ENCODE results near the gene GALNT17. TPM values are rescaled to one million over a fixed set of nuclear protein-coding genes. Genes with fewer than 3 reads are reported as not detected.

Gene GALNT17
- total RNA-seq, 2 donors from 2014 or later = 46.7 to 58.1 TPM

- no peak for TF ChIP-seq POLR2AphosphoS5 (IDR thresholded peaks at IDR 0.05)
- TF ChIP-seq POLR2A (IDR thresholded peaks at IDR 0.05) = no peak
- TF ChIP-seq CTCF (IDR thresholded peaks at IDR 0.05) = no peak
- 45% methylated on average over 6 of the region's 6 CpGs for WGBS
- intact Hi-C loops (cut with DNase I) = no loop called here
- H3K4me3 ChIP-seq = no peak overlapping the region
- H3K27ac ChIP-seq = no peak overlapping the region
- DNase-seq (ENCODE audit: low spot score) = no peak
- H3K9me3 ChIP-seq = no peaks in the 10 kb centered on the region
- no peaks in the 10 kb centered on the region for H3K27me3 ChIP-seq (replicated peaks; ENCODE audit: insufficient read depth)
- no peaks in the 10 kb centered on the region for H3K4me1 ChIP-seq (replicated peaks)
- no peaks in the 10 kb centered on the region for H3K36me3 ChIP-seq
Observed at GRCh38 chr7:71491336-71491735, 359.4 kb downstream of the GALNT17 start.

GRCh38 chr7:71495828-71496227 is 363.9 kb downstream of the GALNT17 start:
- Histone ChIP-seq H3K27me3 (replicated peaks; ENCODE audit: insufficient read depth) (no peaks in the 10 kb centered on the region), H3K4me1 (replicated peaks) (no peaks in the 10 kb centered on the region), H3K27ac (no peak overlapping the region), H3K36me3 (no peaks in the 10 kb centered on the region), H3K9me3 (no peaks in the 10 kb centered on the region), H3K4me3 (no peak overlapping the region)
- intact Hi-C loops (cut with DNase I) = no loop called here
- WGBS = 88% methylated on average over 4 of the region's 4 CpGs
- TF ChIP-seq POLR2A (IDR thresholded peaks at IDR 0.05) (no peak), POLR2AphosphoS5 (IDR thresholded peaks at IDR 0.05) (no peak), CTCF (IDR thresholded peaks at IDR 0.05) (no peak)
- DNase-seq (ENCODE audit: low spot score) = no peak

- TF ChIP-seq POLR2A (IDR thresholded peaks at IDR 0.05) = no peak
- no peak for TF ChIP-seq POLR2AphosphoS5 (IDR thresholded peaks at IDR 0.05)
- no peak for TF ChIP-seq CTCF (IDR thresholded peaks at IDR 0.05)
- no peaks in the 10 kb centered on the region for H3K36me3 ChIP-seq
- H3K4me3 ChIP-seq = no peak overlapping the region
- no peaks in the 10 kb centered on the region for H3K27me3 ChIP-seq (replicated peaks; ENCODE audit: insufficient read depth)
- no peak overlapping the region for H3K27ac ChIP-seq
- intact Hi-C loops (cut with DNase I) = no loop called here
- 50% methylated on average over 8 of the region's 8 CpGs for WGBS
- no peaks in the 10 kb centered on the region for H3K9me3 ChIP-seq
- DNase-seq (ENCODE audit: low spot score) = no peak
- H3K4me1 ChIP-seq (replicated peaks) = no peaks in the 10 kb centered on the region
Observed at GRCh38 chr7:71497256-71497946, 365.5 kb downstream of the GALNT17 start.

- H3K27ac ChIP-seq = no peak overlapping the region
- TF ChIP-seq POLR2AphosphoS5 (IDR thresholded peaks at IDR 0.05) (no peak), POLR2A (IDR thresholded peaks at IDR 0.05) (no peak), CTCF (IDR thresholded peaks at IDR 0.05) (no peak)
Observed at GRCh38 chr7:71498381-71498780, 366.4 kb downstream of the GALNT17 start.

More at GRCh38 chr7:71498381-71498780, 366.4 kb downstream of the GALNT17 start:
- intact Hi-C loops (cut with DNase I) = no loop called here
- 57% methylated on average over 3 of the region's 3 CpGs for WGBS
- Histone ChIP-seq H3K4me1 (replicated peaks) (no peaks in the 10 kb centered on the region), H3K4me3 (no peak overlapping the region), H3K9me3 (no peaks in the 10 kb centered on the region), H3K36me3 (no peaks in the 10 kb centered on the region), H3K27me3 (replicated peaks; ENCODE audit: insufficient read depth) (no peaks in the 10 kb centered on the region)
- no peak for DNase-seq (ENCODE audit: low spot score)

Data from prostate gland (tissue), 2 donors.